Measurements from ENCODE around the gene ELOA2.
"Not testable (repeated sequence)": the region's sequence is repeated elsewhere in the genome, so short reads cannot be mapped to it uniquely, and the experiment has no call there.

DNA sequence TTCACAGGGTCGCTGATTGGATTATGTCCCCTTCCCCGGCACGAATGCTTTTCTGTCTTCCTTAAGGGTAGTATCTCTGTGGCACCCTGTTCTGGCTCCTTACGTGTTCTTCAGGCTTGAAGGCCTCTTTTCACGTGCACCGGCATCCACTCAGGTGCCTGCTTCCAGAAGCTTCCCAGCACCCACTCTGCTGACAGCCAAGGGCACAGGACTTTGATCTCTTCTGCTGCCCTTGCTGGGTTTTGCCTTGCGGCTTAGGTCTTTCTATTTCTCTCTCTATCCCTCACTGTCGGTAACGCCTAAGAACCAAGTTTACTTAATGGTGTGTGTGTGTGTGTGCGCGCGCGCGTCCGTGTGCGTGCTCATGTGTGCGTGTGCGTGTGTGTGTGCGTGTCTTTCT is 14.7 kb downstream of the ELOA2 start:
- TF ChIP-seq, protein P1, sequence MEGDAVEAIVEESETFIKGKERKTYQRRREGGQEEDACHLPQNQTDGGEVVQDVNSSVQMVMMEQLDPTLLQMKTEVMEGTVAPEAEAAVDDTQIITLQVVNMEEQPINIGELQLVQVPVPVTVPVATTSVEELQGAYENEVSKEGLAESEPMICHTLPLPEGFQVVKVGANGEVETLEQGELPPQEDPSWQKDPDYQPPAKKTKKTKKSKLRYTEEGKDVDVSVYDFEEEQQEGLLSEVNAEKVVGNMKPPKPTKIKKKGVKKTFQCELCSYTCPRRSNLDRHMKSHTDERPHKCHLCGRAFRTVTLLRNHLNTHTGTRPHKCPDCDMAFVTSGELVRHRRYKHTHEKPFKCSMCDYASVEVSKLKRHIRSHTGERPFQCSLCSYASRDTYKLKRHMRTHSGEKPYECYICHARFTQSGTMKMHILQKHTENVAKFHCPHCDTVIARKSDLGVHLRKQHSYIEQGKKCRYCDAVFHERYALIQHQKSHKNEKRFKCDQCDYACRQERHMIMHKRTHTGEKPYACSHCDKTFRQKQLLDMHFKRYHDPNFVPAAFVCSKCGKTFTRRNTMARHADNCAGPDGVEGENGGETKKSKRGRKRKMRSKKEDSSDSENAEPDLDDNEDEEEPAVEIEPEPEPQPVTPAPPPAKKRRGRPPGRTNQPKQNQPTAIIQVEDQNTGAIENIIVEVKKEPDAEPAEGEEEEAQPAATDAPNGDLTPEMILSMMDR (IDR thresholded peaks at IDR 0.05 in 2 of 3, conservative IDR thresholded peaks at IDR 0.05 in 1 of 3; ENCODE audit: borderline replicate concordance in 1 of 3, insufficient read depth in 1 of 3, low read depth in 2 of 3, low read length in 2 of 3), result not testable (repeated sequence)
- not testable (repeated sequence) for TF ChIP-seq POLR2A (IDR thresholded peaks at IDR 0.05; ENCODE audit: borderline replicate concordance, extremely low read depth, insufficient read depth, insufficient read length)
